ENCODE results near the gene COL4A1.
"Not testable (repeated sequence)": the region's sequence is repeated elsewhere in the genome, so short reads cannot be mapped to it uniquely, and the experiment has no call there.

The COL4A1 gene

DNA sequence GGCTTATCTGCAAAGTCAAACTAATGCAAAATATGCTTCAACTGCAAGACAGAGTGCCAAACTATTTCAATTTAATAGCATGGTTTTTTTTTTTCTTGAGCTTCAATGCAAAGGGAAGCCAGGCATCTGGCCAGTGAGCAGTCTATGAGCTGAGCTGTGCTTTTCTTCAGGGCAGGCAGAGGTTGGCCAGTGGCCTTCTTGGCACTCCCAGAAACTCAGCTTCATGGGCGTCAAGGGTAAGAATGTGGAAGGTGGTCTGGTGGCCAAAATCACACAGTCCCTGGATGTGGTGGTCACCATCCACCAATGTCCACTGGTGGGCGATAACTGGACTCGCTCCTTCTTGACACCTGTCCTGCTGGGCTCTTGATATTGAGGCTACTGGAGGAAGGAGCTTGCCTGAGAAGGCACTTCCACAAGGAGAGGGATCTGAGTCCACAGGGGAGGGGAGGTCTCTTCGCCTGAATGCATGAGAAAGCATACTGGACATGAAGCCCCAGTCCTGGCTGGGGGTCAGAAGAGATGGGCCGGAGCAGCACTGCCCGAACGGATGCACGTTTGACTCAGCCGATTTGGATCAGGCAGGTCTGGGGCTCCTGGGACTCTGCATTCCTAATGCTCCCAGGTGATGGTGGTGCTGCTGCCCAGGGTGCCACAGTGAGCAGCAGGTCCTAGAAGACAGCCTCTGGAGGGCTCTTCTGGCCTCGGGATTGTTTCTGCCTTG is 17.2 kb upstream of the COL4A1 start:
- H3K4me3 ChIP-seq (ENCODE audit: low read depth, low read length): no peak overlapping the region
- no peak for DNase-seq (ENCODE audit: low read depth)
- TF ChIP-seq, protein P1, sequence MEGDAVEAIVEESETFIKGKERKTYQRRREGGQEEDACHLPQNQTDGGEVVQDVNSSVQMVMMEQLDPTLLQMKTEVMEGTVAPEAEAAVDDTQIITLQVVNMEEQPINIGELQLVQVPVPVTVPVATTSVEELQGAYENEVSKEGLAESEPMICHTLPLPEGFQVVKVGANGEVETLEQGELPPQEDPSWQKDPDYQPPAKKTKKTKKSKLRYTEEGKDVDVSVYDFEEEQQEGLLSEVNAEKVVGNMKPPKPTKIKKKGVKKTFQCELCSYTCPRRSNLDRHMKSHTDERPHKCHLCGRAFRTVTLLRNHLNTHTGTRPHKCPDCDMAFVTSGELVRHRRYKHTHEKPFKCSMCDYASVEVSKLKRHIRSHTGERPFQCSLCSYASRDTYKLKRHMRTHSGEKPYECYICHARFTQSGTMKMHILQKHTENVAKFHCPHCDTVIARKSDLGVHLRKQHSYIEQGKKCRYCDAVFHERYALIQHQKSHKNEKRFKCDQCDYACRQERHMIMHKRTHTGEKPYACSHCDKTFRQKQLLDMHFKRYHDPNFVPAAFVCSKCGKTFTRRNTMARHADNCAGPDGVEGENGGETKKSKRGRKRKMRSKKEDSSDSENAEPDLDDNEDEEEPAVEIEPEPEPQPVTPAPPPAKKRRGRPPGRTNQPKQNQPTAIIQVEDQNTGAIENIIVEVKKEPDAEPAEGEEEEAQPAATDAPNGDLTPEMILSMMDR (IDR thresholded peaks at IDR 0.05; ENCODE audit: insufficient read depth, low read depth, low read length, missing control alignments): no peak

DNA sequence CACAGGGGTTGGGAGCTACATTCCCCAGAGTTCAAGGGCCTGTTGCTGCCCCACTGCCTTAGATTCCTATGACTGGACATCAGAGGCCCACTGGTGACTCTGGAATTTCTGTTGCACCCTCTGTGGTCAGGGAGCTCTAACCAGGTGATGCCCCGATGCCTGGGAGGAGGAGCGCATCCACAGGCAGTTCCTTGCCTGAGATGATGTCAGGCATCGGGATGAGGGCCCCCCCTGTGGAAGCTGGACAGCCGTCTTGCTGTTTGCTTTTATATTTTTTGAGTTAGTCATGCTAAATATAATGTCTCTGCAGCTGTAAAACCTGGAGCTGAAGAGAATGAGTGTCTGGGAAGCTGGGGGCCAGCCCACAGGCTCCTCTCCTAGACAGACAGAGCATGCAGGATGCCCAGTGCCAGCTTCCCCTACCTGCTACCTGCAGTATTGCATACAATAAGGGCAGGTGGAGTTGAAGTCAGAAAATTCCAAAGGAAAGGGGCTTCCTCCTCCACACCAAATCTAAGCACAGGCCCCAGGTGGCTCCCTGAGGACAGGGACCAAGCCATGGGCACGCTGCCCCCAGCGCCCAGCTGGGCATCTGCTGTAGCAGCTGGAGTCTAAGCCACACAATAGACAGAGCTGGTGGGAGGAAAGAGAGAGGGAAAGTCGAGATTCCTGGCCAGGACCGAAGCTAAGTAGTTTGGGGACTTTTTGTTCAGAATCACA is 16.4 kb upstream of the COL4A1 start:
- no peak for DNase-seq (ENCODE audit: low read depth)
- TF ChIP-seq, protein P1 (IDR thresholded peaks at IDR 0.05; ENCODE audit: insufficient read depth, low read depth, low read length, missing control alignments): no peak
- no peak overlapping the region for H3K4me3 ChIP-seq (ENCODE audit: low read depth, low read length)

DNA sequence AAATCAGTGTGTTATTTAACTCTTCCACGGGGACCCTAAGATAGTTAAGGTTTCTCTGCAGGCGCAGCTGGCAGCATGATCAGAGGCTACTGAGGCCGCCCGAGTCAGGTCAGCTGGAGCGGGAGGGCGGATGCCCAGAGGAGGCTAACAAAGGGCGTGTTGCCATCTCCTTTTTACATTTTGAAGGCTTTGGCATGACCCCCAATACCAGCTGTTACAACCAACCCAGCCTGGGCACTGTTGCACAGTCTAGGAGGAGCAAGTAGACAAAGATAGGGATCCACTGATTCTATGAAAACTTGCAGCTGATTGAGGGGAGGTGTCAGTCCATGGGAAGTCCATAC is 15.8 kb upstream of the COL4A1 start:
- no peak overlapping the region for H3K4me3 ChIP-seq (ENCODE audit: low read depth, low read length)
- DNase-seq (ENCODE audit: low read depth): no peak
- TF ChIP-seq, protein P1 (IDR thresholded peaks at IDR 0.05; ENCODE audit: insufficient read depth, low read depth, low read length, missing control alignments): no peak

DNA sequence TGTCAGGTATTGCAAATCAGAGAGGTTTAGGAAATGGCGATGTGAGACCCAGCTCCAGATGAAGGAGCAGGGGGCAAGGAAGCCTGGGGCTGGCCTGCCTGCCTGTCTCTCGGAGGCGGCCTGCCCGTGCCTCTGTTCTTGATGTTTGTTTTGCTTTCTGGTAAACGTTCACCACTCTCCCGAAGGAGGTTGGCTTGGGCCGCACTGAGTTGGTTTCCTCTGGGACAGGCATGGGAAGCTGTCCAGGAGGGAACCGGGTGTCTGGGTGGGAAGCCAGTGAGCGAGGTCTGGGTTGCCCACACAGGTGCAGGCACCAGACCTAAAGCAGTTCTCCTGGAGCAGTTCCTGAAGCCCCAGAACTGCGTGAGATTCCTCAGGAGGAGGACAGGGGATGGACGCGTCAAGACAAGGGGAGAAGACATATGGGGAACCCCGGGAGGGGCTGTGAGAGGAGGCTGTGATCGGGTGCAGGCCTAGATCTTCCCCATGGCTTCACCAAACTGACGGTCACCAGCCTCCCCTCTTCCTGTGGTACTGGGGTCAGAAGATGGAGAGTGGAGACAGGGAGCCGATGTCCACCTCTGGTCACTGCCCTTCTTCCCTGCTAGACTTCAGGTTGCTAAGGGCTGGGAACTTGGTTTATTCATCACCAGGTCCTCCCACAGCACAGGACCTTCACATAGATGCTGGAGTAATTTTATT is 15.3 kb upstream of the COL4A1 start:
- H3K4me3 ChIP-seq (ENCODE audit: low read depth, low read length): no peak overlapping the region
- DNase-seq (ENCODE audit: low read depth): no peak
- TF ChIP-seq, protein P1 (IDR thresholded peaks at IDR 0.05; ENCODE audit: insufficient read depth, low read depth, low read length, missing control alignments): no peak

DNA sequence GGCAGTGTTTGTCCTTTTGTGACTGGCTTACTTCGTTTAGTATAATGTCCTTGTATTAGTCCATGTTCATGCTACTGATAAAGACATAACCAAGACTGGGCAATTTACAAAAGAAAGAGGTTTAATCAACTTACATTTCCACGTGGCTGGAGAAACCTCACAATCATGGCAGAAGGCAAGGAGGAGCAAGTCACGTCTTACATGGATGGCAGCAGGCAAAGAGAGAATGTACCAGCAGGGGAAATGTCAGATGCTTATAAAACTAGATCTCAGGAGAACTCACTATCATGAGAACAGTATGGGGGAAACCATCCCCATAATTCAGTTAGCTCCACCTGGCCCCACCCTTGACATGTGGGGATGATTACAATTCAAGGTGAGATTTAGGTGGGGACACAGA is 14.6 kb upstream of the COL4A1 start:
- H3K4me3 ChIP-seq (ENCODE audit: low read depth, low read length); DNase-seq (ENCODE audit: low read depth): not testable (repeated sequence)

DNA sequence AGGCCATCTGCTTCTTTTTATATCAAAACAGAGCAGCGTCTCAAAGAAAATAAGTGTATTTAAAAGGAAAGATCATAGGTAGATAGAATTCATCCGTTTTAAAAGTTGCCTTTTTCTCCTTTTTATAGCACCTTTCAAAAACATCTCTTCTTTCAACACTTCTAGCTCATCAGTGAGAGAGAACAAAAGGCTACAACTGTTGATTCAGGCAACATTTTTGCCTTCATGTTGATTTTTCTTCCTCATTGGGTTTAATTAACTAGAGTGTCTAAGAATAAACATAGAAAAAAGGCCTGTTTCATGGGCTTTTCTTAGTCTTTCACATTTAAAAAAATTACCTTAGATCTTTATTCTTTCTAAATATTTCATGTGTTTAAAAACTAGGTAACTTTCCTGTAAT is 13.7 kb upstream of the COL4A1 start:
- TF ChIP-seq, protein P1 (IDR thresholded peaks at IDR 0.05; ENCODE audit: insufficient read depth, low read depth, low read length, missing control alignments): no peak
- H3K4me3 ChIP-seq (ENCODE audit: low read depth, low read length): no peak overlapping the region
- DNase-seq (ENCODE audit: low read depth): no peak

DNA sequence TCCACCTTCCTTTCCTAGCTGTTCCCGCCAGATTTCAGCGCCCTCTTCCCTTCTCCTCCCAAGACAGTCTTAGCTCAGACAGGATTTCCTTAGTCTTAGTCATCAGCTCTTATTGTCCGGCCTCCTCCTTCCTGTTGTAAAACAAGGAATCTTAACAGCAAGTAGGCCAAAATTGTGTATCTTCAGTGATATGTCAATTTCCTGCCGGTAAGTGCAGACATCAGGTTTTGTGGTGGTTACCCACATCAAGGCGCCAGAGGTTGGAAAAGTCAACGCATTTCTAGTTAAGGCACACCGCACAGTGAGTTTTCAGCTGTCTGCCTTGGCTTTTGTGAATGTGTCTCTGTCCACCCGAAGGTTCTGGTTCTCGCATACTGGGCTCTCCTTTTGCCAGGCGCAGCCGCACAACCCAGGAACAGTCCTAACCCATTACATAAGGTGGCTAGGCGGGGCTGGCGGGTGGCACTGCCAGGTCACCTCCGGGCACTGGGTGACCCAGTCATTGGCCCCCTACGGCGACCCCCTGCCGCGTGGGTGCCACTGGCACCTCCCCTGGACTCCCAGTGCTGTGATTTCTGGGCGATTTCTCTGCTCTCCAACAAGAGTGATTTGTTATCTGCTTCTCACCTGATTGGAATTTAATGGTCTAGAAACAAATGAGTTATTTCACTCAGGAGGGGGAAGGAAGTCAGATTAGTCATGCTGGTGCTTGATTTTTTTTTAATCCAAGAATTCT is 13.0 kb upstream of the COL4A1 start:
- TF ChIP-seq, protein P1 (IDR thresholded peaks at IDR 0.05; ENCODE audit: insufficient read depth, low read depth, low read length, missing control alignments): no peak
- DNase-seq (ENCODE audit: low read depth): no peak
- H3K4me3 ChIP-seq (ENCODE audit: low read depth, low read length): no peak overlapping the region
